ENCODE measurements around the gene HPGD.
"Not testable (repeated sequence)": the region's sequence is repeated elsewhere in the genome, so short reads cannot be mapped to it uniquely, and the experiment has no call there.

HPGD gene

DNA sequence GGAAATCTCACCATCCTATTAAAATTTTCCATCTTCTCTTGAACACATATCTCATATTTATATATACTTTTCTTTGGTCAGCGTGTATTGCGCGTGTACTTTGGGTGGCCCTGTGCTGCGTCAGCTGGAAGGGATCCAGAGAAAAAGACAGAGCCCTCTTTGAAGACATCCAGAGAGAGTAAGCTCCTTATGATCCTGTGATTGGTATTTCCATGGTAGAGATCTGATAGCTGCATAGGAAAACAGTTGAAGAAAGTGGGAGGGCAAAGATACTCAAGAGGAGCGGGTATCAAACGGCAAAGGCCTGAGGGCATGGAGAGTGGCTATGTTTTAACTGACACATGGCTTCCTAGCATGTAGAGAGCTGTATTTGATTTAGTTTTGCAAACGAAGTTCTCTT lies 4.4 kb upstream of the HPGD start:
- no peak for DNase-seq (ENCODE audit: low spot score)

DNA sequence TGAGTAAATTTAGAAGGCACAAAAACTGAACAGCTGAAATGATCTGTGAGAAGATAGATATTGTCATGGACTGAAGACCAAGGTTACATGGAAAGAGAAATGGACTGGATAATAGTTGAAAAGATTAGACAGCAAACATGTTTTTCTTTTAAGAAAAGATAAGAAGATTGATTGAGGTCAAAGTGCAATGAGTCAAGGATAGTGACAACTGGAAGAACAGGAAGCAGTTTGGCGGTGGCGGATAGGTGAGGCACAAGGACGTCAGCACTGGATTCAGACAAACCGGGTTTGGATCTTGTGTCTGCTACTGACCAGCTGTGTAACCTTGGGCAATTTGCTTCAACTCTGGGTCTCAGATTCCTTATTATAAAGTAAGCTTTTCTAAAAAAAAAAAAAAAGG lies 2.0 kb upstream of the HPGD start:
- DNase-seq (ENCODE audit: low spot score): no peak

DNA sequence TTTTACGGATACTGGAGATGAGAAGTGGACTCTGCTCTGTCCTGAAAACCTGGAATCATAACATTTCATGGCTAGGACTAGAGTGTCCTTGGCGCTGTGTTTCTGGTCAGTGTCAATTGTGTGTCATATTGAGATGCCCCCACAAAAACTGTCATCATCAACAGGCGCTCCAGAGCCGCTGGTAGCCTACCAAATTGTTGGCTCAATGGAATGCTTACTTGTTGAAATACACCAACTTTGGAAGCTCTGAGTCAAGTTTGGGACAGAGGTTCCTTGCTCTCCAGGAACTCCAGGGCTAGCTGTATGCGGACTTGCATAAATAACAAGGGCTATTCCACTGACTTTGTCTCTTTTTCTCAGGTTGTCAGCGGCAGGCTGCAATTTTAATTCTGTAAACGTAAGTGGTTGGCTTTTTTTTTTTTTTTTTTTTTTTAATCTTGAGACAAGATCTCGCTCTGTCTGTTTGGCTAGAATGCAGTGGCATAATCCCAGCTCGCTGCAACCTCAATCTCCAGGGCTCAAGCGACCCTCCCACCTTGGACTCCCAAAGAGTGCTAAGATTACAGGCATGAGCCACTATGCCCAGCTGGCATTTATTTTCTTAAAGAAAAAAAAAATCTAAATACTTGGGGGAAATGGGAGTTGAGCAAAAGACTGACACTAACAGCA lies 871 bp upstream of the HPGD start:
- no peak for DNase-seq (ENCODE audit: low spot score)

DNA sequence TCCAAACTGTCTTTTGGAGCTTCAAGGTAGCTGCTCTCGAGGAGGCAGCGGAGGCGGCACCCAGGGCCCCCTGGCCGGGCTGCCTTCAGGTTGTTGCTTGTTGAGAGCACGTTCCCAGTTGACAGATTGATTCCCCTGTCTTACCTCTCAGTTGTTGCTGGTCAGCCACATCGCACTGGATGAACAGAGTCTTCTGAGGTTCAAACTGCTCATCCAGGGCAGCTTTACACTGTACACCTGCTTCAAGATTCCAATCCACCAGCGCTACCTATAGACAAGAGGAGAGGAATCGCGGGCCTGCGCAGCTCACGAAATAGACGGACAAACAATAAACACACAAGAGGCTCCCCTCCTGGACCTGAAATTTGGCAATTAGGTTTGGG lies 497 bp downstream of the HPGD start:
- DNase-seq (ENCODE audit: low spot score): no peak

DNA sequence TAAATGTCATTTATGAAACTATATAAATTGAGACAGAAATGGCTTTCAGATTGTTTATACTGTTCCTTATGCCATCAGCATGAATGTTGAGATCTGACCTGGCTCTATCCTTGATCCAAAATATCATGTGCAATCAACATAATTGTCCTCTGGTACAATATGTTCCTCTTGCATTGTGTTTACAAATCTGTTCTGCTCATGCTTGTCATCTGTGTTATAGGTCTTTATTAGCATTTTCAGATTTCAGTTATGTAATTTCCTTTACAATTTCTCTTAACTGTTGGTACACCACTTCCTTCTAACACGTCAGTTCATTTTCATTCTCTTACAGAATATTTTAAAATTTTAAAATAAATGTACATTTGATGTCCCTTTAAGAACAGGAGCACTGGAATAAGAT lies 1.6 kb downstream of the HPGD start:
- DNase-seq (ENCODE audit: low spot score): no peak

DNA sequence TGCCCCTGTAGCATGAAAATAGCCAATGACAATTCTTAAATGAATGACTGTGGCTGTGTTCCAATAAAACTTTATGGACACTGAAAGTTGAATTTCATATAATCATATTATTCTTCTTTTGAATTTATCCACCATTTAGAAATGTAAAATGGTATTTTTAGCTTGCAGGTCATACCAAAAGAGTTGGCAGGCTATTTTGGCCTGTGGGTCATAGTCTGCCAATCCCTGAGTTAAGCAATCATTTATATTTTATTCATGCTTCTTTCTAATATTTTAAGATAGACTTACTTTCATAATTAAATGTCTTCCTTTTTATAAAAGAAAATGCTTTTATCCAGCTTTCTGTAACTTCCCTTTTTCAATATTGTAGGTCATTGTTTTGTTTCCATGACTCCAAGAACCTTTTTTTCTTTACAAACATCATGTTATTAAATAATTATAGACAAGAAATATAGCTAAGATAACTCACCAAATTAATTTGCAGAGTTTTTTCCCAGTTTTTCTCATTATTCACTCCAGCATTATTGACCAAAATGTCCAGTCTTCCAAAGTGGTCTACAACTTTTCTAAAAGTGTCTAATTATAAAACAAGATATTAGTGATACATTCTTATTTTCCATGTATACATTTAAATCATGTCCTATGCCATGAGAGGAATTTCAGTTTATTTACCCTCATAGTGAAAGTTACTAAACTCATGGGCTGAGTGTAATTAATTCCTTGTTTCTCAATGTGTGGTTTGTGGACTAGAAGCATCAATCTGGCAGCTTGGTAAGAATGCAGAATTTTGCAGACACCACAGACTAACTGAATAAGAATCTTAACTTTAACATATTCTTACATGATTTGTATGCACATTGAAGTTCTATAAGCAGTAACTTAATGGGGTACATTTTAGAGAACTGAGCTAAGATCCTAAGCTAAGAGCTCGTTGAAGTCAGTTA lies 4.5 kb downstream of the HPGD start:
- no peak for DNase-seq (ENCODE audit: low spot score)

DNA sequence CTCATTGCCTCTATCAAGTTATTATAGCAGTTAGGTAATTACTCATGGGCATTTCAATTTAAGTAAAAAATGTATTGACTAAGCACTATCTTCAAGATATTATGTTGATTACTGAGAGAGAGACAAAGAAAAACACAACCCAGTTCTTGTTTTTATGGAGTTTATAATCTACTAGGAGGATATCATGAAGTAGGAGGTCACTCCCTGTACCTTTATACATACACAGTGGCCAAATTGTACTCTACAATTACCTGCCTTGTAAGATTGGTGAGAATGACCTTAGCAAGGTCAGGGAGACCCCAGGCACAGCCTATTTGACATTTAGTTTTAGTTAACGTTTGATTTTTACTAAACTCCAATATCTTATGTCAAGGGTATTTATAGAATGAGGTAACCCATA lies 5.5 kb downstream of the HPGD start:
- DNase-seq (ENCODE audit: low spot score): no peak

DNA sequence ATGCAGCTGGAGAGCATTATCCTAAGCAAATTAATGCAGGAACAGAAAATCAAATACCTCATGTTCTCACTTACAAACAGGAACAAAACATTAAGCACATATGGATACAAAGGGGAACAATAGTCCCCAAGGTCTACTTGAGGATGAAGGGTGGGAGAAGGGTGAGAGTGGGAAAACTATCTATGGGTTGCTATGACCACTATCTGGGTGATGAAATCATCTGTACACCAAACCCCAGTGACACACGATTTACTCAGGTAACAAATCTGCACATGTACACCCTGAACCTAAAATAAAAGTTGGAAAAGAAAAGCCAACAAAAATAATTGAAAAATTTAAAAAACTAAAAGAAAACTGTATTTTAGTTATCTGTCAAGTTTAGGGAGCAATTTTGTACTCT lies 5.9 kb downstream of the HPGD start:
- no peak for DNase-seq (ENCODE audit: low spot score)

DNA sequence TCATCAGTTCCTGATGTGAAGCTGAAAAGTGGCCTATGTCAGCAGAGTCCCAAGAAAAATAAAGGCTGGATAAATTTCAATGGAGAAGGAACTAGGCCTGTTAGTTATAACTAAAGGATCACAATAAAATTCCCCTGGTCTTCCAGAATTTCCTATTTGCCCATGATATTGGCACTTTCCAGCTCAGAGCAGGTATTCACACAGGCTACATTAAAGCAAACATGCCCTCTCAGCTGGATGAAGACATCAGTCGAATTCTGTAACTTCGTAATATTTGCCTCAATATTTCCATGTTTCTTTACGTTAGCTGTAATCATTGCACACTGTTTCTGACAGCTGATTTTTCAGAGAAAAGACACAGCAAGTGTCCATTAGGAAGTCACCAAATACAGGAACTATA lies 9.5 kb downstream of the HPGD start:
- no peak for DNase-seq (ENCODE audit: low spot score)

DNA sequence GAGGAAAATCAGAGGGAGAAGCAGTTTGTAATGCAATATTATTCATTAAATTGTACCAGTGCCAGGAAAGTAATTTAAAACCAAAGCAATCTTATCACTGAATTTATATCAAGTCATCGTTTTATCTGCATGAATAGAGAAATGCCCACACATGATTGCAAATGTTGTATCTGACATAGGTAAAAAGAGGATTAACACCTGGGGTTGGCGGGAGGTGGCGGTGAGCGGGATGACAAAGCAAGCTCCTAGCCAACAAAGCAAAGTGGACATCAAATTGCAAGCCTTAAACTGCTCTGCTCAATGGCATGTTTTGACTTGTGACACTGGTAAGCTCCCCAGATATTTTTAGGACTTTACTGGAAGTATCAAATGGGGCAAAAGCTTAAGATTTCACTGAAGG lies 16.4 kb downstream of the HPGD start:
- no peak for DNase-seq (ENCODE audit: low spot score)

DNA sequence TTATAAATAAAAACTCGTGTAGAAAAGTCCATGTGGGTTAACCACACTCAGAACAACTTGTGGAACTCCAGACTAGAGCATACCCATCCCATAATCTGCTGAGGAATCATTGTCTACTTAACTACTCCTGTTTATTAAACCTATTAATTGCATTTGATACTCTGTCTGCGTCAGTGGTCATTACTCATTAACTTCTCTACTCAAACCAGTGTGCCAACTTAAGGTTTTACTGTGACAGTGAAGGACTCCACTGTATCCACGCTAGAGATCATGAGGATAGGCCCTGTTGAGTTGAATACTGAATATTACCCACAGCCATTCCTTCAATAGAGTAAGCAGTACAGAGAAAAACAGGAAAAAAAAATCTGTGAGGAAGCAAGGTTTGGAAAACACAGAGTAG lies 17.3 kb downstream of the HPGD start:
- DNase-seq (ENCODE audit: low spot score): no peak

DNA sequence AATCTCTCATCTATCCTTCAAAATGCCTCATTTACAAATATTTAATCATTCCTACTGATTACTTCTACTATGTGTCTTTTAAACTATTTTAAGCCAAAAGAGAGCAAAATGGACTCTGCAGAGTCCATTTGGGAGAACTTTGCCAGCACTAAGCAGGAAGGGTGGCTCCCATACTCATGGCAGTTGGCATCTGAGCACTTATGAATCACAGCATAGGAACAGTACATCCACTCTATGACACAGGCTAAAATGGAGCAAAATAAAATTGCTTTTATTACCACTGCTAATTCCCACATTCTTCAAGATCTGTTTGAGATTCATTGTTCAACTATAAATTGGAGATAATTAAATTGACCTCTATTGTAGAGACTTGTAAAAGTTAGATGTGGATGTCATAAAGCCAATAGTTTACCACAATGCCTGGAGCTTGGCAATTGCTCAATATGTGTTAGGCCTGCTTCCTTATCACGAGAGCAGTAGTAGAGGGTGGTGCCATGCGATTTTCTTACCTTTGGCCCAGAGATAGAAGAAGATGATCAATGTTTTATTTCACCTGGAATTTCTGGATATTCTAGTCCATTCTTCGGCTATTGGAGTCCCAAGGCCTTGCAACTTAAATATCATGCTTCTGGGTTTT lies 19.1 kb downstream of the HPGD start:
- no peak for DNase-seq (ENCODE audit: low spot score)

DNA sequence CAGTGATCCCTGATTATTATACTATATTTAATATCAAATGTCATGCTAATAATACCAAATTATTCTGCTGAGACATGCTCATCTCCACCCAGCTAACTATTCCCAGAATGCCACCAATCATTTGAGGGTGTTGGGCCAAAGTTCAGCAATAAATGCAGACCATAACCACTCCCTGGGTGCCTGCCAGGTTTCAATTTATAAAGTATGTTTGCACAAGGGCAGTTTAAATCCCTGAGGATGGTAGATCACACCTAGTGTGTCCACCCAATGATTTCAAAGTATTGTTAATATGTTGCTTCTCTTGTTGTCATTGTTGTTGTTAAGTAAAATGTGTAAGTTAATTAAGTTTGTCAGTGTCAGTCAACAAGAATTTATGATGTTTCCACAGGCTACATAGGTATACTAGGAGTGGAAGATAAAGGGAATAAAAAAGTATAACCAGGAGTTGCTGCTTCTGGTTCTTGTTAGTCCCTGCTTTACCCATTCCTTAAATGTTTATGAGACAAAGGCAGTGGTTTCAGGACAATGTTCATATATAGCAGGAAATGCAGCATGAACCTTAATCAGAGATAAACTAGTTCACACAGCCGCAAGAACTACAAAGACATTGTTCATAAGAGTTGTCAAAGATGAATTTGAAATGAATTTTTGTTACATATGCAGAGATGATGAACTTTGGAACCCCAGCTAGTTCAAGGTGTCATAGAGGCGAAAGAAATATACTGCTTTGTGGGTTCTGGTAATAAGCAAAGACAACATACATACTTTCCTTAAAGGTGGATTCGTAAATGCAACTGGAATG lies 25.5 kb downstream of the HPGD start:
- DNase-seq (ENCODE audit: low spot score): no peak

DNA sequence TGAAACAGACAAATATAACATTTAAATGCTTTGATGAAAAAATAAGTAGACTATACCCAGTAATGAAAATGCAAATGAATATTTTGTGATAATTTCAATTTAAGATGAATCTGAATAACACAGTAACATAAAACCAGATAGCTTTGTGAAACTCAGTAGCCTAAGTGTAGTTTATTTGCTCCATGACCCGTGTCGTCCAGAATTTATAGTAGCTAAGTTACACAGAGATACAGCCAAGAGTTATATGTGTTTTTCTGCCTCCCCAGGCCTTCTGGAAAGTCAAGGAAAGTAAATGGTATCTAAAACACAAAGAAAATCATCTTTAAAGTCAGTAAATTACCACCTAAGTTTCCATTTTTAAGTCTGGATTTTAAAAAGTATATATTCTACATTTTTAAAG lies 26.7 kb downstream of the HPGD start:
- DNase-seq (ENCODE audit: low spot score): no peak

DNA sequence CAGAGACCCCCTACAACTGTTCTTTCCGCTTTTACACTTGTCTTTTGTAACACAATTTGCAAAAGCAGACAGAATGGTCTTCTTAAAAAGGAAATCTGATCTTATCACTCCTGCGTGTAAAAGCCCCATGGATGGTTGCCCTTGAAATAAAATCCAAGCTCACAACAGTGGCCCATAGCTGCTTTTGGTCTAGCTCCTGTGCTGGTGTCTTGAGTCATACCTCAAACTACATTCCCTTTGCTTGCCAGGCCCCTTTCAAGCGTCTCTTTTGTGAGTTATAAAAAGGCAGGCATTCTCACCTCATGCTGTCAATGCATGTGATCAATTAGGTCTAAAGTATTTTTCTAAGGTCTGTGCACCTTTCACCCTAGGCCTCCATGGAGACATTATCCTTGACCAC lies 27.6 kb downstream of the HPGD start:
- no peak for DNase-seq (ENCODE audit: low spot score)

DNA sequence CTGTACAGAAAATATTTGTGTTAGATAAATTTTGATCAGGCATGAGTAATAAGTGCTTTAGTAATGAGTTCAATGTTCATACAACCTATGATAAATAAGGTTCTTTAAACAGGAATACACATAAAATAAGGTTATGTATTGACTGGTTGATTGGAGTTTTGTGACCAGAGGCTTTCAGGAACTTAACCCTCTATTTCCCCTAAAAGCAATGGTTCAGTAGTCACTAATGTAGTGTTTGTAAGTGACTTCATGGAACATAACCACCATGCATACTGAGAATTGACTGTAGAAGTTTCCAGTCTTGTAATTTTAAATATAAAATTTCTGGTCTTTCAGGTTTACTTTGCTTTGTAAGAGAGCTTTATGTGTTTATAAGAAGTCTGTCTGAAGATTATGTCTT lies 28.1 kb downstream of the HPGD start:
- DNase-seq (ENCODE audit: low spot score): no peak

DNA sequence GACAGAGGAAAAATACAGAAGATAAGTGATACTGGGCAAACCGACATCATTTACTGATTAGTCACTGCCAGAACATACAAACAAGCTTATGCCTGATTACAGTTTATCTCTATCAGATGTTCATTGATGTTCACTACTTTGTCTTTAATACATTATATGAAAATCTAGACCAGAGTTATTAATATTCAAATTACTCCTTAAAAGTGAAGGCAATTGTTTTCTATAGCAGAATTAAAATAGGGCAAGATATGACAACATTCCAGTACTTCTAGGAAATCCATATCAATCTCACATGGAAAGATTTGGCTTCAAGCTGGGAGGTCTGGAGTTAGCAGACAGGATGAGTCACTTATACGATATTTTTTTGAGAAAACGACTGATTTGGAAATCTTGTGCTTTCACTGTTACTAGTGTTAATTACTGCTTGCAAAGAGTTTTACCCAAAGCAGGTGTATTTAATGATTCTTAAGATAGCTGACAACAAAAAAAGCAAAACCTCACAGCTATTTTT lies 31.8 kb downstream of the HPGD start:
- DNase-seq (ENCODE audit: low spot score): no peak

DNA sequence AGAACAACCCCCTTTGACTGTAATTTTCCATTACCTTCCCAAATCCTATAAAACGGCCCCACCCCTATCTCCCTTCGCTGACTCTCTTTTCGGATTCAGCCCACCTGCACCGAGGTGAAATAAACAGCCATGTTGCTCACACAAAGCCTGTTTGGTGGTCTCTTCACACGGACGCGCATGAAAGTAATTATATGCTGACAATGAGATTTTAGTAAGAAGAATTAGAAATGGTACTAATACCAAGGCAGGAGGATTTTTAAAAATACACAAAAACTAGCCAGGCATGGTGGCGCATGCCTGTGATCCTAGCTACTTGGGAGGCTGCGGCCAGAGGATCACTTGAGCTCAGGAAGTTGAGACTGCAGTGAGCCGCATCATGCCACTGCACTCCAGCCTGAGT lies 33.9 kb downstream of the HPGD start:
- DNase-seq (ENCODE audit: low spot score): not testable (repeated sequence)

DNA sequence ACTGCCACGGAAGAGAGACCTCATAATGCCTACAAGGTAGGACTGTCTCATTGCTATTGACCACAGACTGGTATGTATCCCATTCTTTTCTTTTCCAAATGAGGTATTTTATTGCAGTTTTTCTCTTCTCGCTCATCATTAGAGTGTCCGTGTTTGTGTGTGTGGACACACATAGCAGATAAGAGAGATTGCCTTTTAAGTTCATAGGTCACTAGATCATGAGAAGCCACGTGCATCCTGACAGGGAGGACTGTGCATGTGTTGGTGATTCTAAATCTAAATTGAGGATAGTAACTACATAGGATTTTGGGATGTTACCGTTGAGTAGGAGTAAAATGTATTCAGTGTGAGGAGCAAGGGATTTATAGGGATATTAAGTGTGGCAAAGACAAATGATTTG lies 37.3 kb downstream of the HPGD start:
- DNase-seq (ENCODE audit: low spot score): no peak

DNA sequence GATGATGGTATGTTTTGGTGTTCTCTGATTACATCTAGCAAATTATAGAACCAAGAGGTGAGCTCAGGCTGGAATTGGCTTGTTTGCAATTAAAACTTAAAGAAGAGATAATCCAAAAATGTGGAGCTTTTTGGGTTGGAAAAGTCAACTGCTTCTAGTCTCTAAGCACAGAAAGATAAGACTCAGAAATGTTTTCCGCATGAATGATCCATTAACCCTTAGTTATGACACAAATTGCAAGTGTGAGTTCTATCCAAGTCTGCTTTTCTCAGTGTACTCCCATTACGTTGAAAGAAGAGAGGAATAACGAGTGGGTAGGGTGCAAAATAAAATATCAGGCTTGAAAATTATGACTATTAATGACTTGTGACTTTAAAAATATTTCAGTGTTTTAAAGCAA lies 38.5 kb downstream of the HPGD start:
- DNase-seq (ENCODE audit: low spot score): no peak

DNA sequence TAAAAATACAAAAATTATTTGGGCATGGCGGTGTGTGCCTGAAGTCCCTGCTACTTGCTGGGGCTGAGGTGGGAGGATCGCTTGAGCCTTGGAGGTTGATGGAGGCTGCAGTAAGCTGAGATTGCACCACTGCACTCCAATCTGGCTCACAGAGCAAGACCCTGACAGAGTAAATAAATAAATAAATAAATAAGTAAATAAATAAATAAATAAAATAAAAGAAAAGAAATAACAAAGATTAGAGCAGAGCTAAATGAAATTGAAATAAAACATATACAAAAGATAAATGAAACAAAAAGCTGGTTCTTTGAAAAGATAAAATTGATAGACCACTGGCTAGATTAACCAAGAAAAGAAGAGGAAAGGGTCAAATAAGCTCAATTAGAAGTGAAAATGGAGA lies 43.1 kb downstream of the HPGD start:
- no peak for DNase-seq (ENCODE audit: low spot score)

DNA sequence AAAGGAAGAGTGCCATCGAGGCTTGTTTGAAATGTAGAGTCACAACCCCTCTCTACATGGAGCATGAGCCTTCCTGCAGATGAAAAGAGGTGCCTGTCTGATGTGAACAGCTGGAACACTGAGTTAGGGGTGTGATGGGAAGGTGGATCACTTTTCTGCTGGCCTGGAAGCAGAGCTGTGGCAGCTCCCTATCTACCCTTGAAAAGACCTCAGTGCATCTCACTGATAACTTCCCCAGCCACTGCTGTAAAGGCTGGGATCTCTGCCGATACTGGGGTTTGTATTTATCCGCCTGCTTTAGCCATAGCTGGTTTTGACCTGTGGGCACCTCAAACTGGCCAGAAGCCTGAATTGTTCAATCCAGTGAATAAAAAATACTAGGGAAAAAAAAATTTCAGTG lies 46.8 kb downstream of the HPGD start:
- DNase-seq (ENCODE audit: low spot score): no peak
